Superior temporal gyrus (tissue), 1 donor: ENCODE results near the gene TMEM203.

ENCODE experiments used
- DNase-seq: peaks from one replicate; pipeline ENCODE4 v3.0.0-alpha.2; 2016; ENCODE audit errors: extremely low spot score

Gene TMEM203

DNA sequence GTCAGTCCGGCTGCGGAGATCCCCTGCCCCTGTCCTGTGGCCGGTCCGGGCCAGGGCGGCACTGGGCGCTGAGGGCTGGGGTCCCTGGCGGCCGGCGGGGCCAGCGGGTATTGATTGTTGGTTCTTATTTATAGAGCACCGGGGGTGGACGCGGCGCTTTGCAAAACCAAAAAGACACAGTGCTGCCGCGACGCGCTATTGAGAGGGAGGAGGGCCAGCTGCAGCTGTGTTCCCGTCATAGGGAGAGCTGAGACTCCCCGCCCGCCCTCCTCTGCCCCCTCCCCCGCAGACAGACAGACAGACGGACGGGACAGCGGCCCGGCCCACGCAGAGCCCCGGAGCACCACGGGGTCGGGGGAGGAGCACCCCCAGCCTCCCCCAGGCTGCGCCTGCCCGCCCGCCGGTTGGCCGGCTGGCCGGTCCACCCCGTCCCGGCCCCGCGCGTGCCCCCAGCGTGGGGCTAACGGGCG, 38.1 kb downstream of the TMEM203 start:
- DNase-seq = no peak

DNA sequence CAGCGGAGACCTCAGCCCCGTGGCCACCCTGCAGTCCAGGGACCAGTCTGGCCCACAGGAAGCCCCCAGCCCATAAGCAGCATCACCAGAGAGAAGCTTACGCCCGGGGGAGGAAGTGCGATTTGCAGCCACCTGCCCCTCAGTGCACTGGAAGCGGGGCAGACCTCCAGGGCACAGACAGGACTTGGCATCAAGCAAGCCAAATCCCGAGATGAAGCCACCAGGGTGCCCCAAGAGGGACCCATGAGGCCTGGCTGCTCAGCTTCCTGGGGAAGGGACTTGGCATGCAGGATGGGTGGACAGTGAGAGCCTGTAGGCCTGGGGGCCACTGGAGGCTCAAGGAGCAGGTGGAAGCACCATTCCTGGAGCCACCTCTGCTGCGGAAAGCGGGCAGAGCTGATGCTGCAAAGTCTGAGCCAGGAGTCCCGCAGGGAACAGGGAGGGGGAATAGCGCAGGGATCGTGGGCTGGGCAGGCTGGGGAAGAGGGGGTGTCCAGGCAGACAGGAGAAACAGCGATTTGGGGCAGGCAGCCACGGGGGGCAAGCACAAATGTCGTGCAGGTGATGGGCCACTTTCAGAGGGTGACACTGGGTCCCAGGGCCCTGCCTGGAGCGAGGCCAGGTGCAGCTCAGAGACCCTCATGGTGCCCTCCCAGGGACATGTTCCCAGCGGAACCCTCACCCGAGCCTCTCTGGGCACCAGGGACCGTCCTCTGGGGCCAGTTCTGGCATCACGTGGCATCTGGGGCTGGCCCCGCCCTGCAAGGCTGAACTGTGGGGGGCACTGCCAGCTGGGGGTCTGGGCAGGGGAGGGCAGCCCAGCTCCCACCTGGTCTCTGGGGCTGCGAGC, 38.8 kb downstream of the TMEM203 start:
- DNase-seq = no peak

DNA sequence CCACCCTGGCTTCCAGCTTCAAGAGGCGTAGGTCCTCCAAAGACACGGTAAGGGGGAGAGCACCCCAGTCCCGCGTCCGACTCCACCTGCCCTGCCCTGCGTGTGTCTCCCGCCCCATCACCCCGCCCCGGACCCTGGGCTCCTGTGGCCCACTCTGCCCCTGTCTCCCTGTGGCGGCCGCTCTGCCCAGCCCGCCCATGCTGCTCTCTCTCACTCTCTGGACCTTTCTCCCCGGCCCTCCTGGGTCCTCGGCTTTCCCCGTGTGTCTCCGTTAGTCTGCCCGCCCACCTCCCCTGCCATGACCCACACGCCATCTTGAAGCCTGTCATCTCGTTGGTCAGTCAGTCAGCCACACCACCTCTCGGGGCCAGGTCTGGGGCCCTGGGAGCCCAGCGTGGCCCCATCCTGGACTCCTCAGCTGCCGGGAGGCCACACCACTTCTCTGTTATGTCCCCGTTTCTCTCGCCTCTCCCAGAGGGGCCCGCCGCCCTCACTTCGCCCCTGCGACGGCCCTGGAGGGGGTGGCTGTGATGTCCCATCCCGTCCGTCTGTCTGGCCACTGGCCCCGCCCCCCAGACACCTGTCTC, 40.1 kb downstream of the TMEM203 start:
- DNase-seq = no peak

- DNase-seq = no peak
These were observed 40.8 kb downstream of the TMEM203 start for GRCh38 chr9:137164370-137165249.

- DNase-seq = no peak
These were observed 41.6 kb downstream of the TMEM203 start for GRCh38 chr9:137163805-137164204.

GRCh38 chr9:137163365-137163715, 42.1 kb downstream of the TMEM203 start:
- no peak for DNase-seq

DNA sequence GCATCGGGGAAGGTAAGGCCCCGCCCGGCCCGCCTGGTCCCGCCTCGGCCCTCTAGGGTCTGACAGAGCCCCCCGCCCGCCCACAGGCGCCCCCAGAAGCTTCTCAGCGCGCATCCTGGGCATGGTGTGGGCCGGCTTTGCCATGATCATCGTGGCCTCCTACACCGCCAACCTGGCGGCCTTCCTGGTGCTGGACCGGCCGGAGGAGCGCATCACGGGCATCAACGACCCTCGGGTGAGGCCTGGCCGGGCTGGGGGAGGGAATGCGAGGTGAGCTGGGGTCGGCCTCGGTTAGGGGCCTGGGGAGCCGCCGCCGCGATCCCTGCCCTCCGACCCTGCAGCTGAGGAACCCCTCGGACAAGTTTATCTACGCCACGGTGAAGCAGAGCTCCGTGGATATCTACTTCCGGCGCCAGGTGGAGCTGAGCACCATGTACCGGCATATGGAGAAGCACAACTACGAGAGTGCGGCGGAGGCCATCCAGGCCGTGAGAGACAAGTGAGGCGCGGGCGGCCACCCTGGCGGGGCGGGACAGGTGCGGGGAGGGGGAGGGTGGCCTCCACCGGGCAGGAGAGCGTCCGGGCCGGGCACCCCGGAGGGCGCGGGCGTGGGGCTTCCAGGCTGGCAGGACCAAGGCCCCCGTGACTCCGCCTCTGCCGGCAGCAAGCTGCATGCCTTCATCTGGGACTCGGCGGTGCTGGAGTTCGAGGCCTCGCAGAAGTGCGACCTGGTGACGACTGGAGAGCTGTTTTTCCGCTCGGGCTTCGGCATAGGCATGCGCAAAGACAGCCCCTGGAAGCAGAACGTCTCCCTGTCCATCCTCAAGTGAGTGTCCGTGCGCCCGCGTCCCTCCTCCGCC, 42.7 kb downstream of the TMEM203 start:
- no peak for DNase-seq

GRCh38 chr9:137161558-137162486, 43.6 kb downstream of the TMEM203 start:
- DNase-seq = no peak

DNA sequence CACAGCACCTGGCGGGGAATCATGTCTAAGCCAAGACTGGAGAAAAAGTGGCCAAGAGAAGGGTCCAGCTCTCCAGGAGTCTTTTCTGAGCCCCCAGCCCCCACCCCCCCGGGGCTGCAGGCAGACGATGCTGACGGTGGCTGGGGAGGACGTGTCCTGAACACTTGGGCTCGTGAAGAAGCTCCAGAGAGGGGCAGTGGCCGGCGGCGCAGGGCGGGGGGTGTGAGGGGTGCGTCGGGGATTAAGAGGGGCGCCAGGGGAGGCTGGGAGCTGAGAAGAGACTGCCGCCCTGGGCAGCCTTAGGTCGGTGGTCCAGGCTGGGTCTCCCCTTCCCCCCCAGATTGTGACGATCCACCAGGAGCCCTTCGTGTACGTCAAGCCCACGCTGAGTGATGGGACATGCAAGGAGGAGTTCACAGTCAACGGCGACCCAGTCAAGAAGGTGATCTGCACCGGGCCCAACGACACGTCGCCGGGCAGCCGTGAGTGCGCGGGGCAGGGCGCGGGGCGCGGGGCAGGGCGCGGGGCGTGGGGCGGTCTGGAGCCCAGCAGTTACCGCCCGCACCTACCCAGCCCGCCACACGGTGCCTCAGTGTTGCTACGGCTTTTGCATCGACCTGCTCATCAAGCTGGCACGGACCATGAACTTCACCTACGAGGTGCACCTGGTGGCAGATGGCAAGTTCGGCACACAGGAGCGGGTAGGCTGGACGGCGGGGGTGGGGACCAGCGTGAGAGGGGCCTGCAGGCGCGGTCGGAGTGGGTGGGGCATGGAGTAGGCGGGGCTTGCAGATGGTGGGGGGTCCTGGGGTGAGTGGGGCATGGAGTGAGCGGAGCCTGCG, 44.5 kb downstream of the TMEM203 start:
- DNase-seq = no peak

- no peak for DNase-seq
These were observed 45.4 kb downstream of the TMEM203 start for GRCh38 chr9:137160054-137160425.

- DNase-seq = no peak
These were observed 46.1 kb downstream of the TMEM203 start for GRCh38 chr9:137159105-137160053.

DNA sequence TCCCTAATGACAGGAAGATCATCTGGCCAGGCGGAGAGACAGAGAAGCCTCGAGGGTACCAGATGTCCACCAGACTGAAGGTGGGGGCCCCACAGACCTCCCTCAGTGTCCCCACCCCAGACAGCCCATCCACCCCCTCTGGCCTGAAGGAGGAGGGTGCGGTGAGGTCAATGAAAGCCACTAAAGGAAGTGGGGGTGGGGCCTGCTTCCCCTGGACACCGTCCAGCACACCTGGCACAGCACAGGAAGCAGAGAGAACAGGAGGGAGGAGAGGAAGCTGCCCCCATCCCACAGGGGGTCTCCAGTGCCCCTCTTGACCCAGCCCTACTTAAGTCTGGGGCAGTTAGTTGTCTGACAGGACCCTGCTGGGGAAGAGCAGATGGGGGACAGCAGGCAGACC, 46.8 kb downstream of the TMEM203 start:
- no peak for DNase-seq

- no peak for DNase-seq
These were observed 47.6 kb downstream of the TMEM203 start for GRCh38 chr9:137157618-137158415.

DNA sequence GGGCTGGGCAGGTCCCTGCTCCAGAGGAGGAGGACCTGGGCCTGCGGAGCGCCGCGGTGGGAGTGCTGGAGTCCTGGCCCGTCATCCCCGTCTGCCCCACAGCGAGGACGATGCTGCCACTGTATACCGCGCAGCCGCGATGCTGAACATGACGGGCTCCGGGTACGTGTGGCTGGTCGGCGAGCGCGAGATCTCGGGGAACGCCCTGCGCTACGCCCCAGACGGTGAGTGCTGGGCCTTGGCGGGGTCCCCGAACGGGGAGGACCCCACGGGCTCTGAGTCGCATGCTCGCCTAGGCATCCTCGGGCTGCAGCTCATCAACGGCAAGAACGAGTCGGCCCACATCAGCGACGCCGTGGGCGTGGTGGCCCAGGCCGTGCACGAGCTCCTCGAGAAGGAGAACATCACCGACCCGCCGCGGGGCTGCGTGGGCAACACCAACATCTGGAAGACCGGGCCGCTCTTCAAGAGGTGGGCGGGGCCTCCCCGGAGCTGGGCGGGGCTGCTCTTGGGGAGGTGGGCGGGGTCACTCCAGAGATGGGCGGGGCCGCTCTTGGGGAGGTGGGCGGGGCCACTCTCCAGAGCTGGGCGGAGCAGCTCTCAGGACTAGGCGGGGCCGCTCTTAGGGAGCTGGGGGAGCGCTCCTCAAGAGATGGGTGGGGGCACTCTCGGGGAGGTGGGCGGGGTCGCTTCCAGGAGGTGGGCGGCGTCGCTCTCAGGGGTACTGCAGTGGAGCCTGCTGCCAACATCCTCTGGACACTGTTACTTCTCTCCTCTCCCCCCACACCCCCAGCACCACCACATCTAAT, 48.7 kb downstream of the TMEM203 start:
- no peak for DNase-seq
